ENCODE measurements around the gene ANKRD34C. TPM values are rescaled to one million over a fixed set of nuclear protein-coding genes. Genes with fewer than 3 reads are reported as not detected.
A peak's percentile ranks its signal among the peaks of the same experiment; 100 is the strongest.

Gene ANKRD34C
- not detected in 2 replicates for total RNA-seq (2011; cell fraction: chromatin; rRNA removed; ENCODE audit: low replicate concordance)
- total RNA-seq (2011; cell fraction: nucleolus; rRNA removed): not detected in 2 replicates
- total RNA-seq (2011; cell fraction: nucleoplasm; rRNA removed): not detected in 2 replicates
- total RNA-seq (2014; rRNA removed) (not detected in 2 replicates), total RNA-seq (2014; rRNA removed; fragmentation: Illumina TruSeq; extraction: Trizol) (not detected in 2 replicates), total RNA-seq (2015; rRNA removed; fragmentation: Illumina TruSeq; extraction: Trizol) (not detected in 2 replicates), total RNA-seq (2021) (not detected in 2 replicates), polyA plus RNA-seq (2011; rRNA removed) (not detected in 2 replicates), polyA plus RNA-seq (2014; fragmentation: Illumina TruSeq; extraction: Trizol) (not detected in 2 replicates), polyA plus RNA-seq (2014; fragmentation: Nextera tagmentation; extraction: Ambion mirVana) (under 1 TPM in 1 of 2 experiments, not detected in 1; 0.01 TPM), polyA plus RNA-seq (2014; rRNA removed) (0.08 TPM in 1 of 2 replicates, not detected in the other), polyA minus RNA-seq (2011; rRNA and poly(A)+ RNA removed) (0.03 TPM in 1 of 2 replicates, not detected in the other), Bru-seq, nascent RNA (percentile 13 among the genes with signal in this experiment), BruChase-seq, experiment 1, labeled RNA remaining after a 2-hour chase (not detected), BruChase-seq, experiment 2, labeled RNA remaining after a 6-hour chase (percentile 19 among the genes with signal in this experiment)
- 0.01 TPM in 1 of 2 replicates, not detected in the other for polyA plus RNA-seq (2011; cell fraction: cytosol; rRNA removed)
- not detected in 2 replicates for polyA plus RNA-seq (2011; cell fraction: nucleus; rRNA removed)
- 0.21 TPM in 1 of 2 replicates, not detected in the other for polyA plus RNA-seq (2012)
- not detected in 2 replicates for polyA minus RNA-seq (2011; cell fraction: cytosol; rRNA and poly(A)+ RNA removed)
- not detected in 2 replicates for polyA minus RNA-seq (2011; cell fraction: nucleus; rRNA and poly(A)+ RNA removed)
- long read RNA-seq, experiment 1: 0 reads
- long read RNA-seq, experiment 2: 0 reads
- long read RNA-seq, experiment 3: 0 reads

GRCh38 chr15:79282371-79283251 is at the start of gene ANKRD34C:
ANKRD34C (plus strand) TSS chr15:79282722; CDS start chr15:79293285, 10,563 bp downstream.
- Histone ChIP-seq H3K36me3 (ENCODE audit: control insufficient read depth, insufficient read depth, low read length) (no peaks in the 10 kb centered on the region), H4K20me1 (replicated peaks; ENCODE audit: control insufficient read depth, insufficient read depth, low read length) (no peaks in the 10 kb centered on the region; the same call in 1 of the 2 replicates), H3K79me2 (ENCODE audit: control insufficient read depth, insufficient read depth, low read length) (no peaks in the 10 kb centered on the region), H3K9ac (ENCODE audit: insufficient read depth in 1 of 2, low read depth in 2 of 2, low read length in 2 of 2) (no peak within 1 kb of the TSS), H3K27ac (ENCODE audit: extremely low read depth, low read depth, low read length) (no peak within 1 kb of the TSS), H3K9me3 (replicated peaks; ENCODE audit: control insufficient read depth, insufficient read depth, low read depth, low read length) (no peaks in the 10 kb centered on the region), H3K9me1 (ENCODE audit: control insufficient read depth, insufficient read depth, low read length) (no peaks in the 10 kb centered on the region), H3K27me3 (ENCODE audit: control insufficient read depth in 2 of 2, insufficient read depth in 2 of 2, low read length in 2 of 2) (peaks cover 17 to 28% of the 10 kb centered on the region in 2 experiments; a peak in 4 of 5 replicates), H3K4me3 (no peak within 1 kb of the TSS), H3K4me2 (ENCODE audit: insufficient read depth, low read length) (no peak within 1 kb of the TSS), H3K4me1 (replicated peaks in 1 of 2; ENCODE audit: control insufficient read depth in 2 of 2, insufficient read depth in 2 of 2, low read length in 2 of 2) (peaks cover 0 to 4% of the 10 kb centered on the region in 2 experiments; a peak in 1 of 5 replicates), H2AFZ (ENCODE audit: low read depth, low read length) (no peak within 1 kb of the TSS)
- FAIRE-seq (no peak), ATAC-seq (no peak), DNase-seq (ENCODE audit: extremely low read depth in 1 of 4, low spot score in 3 of 4) (no peak)
- in situ Hi-C loops (cut with MboI) (no loop called here), intact Hi-C loops (cut with micrococcal nuclease) (no loop called here)
- WGBS (ENCODE audit: insufficient coverage, low coverage, missing lambda C conversion rate): 12% methylated on average over 40 of the region's 56 CpGs
- ChIA-PET POLR2A (no interaction called here), CTCF (ENCODE audit: low intra/inter-chr PET ratio) (no interaction called here)
- BruUV-seq (replicated peaks): no TSS peak
- no peak for TF ChIP-seq BDP1 (IDR thresholded peaks at IDR 0.05; ENCODE audit: insufficient read depth, insufficient read length)
- no peak for TF ChIP-seq GATAD2B (IDR thresholded peaks at IDR 0.05; ENCODE audit: borderline replicate concordance)
- TF ChIP-seq SAFB (IDR thresholded peaks at IDR 0.05; ENCODE audit: borderline replicate concordance, low read depth, low read length): no peak
- no peak for TF ChIP-seq ZKSCAN1 (IDR thresholded peaks at IDR 0.05; ENCODE audit: low read depth, low read length)
- TF ChIP-seq SREBF1 (IDR thresholded peaks at IDR 0.05; ENCODE audit: borderline replicate concordance, low read depth, low read length): no peak
- no peak for TF ChIP-seq SRSF3 (IDR thresholded peaks at IDR 0.05; ENCODE audit: insufficient read depth, low read length)
- TF ChIP-seq GTF2B (IDR thresholded peaks at IDR 0.05; ENCODE audit: extremely low read depth, insufficient read length): no peak
- no peak for TF ChIP-seq ZNF324 (CRISPR knock-in tag; IDR thresholded peaks at IDR 0.05)
- TF ChIP-seq CHD1 (IDR thresholded peaks at IDR 0.05; ENCODE audit: low read length): no peak

All from K562 (cell line).